Measurements from ENCODE around the gene SEC63.

DNA sequence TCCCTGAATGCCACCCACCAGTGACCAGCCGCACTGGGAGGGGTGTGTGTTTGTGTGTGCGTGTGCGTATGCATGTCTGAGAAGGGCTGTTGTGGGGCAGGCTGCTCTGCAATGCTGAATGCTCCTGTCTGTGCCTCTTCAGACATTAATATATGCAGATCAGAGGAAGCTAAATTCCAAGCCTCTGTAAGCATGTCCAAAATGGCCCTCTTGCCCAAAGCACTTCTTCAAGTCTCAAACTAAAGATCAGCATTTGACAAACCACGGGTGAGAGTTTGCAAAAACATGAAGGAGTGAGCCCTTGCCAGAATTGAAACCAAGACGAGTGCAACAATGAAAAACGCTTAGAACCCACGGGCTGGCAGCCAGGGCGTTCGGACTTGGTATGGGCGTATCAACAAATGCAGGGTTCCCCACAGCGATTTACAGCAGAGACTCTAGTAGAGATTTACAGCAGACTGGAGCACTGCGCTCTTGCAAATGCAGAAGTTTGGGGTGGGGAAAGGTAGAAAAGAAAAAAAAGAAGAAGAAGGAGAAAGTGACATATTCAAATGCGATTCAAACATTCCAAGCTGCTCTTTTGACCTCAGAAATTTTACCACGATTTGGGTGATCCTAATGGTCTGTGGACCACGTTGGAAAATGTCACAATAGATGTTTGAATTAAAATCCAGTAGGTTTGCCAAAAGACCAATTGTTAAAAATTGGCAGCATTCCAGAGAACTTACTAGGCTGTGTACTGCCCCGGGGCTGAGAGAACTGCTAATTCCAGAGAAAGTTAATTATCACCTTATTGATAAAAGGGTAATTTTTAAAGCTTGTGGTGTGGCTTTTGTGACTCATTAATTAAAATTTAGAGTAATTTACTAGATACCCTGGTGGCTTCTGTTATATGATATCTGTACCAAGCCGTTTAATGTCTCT lies 137.4 kb downstream of the SEC63 start:
- no peak for TF ChIP-seq EP300 (IDR thresholded peaks at IDR 0.05)
- TF ChIP-seq POLR2A (IDR thresholded peaks at IDR 0.05; ENCODE audit: low read depth), result no peak
- TF ChIP-seq POLR2AphosphoS5 (IDR thresholded peaks at IDR 0.05), result no peak
- TF ChIP-seq CTCF (IDR thresholded peaks at IDR 0.05), result no peak

Measured in esophagus muscularis mucosa (tissue), 4 donors.